Measurements from ENCODE around the gene SECISBP2. TPM values are rescaled to one million over a fixed set of nuclear protein-coding genes. Genes with fewer than 3 reads are reported as not detected.
A peak's percentile ranks its signal among the peaks of the same experiment; 100 is the strongest.

The SECISBP2 gene
- total and polyA plus RNA-seq, 2 donors (not counting 1 experiment from before 2014, with no cell fraction given) = 23.0 to 33.0 TPM

GRCh38 chr9:89328064-89328463 lies 9.8 kb downstream of the SECISBP2 start:
- DNase-seq (ENCODE audit: low read depth in 2 of 2) = peak in 1 of 2 donors; percentile 35
- no peak overlapping the region for H3K4me3 ChIP-seq (replicated peaks in 1 of 4; ENCODE audit: control extremely low read depth in 1 of 4, insufficient read depth in 1 of 4, low read depth in 3 of 4, low read length in 4 of 4)
- no peak overlapping the region for H3K9ac ChIP-seq (ENCODE audit: insufficient read depth, low read length)
- H4K20me1 ChIP-seq (ENCODE audit: control insufficient read depth, extremely low read depth, insufficient read depth, low read length) = no peaks in the 10 kb centered on the region
- H3K27ac ChIP-seq (ENCODE audit: insufficient read depth, low read length) = no peak overlapping the region
- H3K27me3 ChIP-seq (ENCODE audit: control insufficient read depth, insufficient read depth, low read length) = no peaks in the 10 kb centered on the region
- peaks cover 11% of the 10 kb centered on the region for H3K79me2 ChIP-seq (ENCODE audit: control insufficient read depth, insufficient read depth, low read length)
- TF ChIP-seq EZH2 (IDR thresholded peaks at IDR 0.05; ENCODE audit: low read length, missing control alignments) = no peak
- H3K4me2 ChIP-seq (ENCODE audit: extremely low read depth, insufficient read depth, low read length) = no peak overlapping the region
- no peaks in the 10 kb centered on the region for H3K4me1 ChIP-seq (ENCODE audit: control insufficient read depth, extremely low read depth, insufficient read depth, low read length)
- H3K9me3 ChIP-seq (ENCODE audit: control insufficient read depth, insufficient read depth, low read depth, low read length) = no peaks in the 10 kb centered on the region
- no peak overlapping the region for H2AFZ ChIP-seq (ENCODE audit: low read length)
- peaks cover 5% of the 10 kb centered on the region for H3K36me3 ChIP-seq (ENCODE audit: control insufficient read depth, insufficient read depth, low read length)

GRCh38 chr9:89329917-89330316 lies 11.6 kb downstream of the SECISBP2 start:
- Histone ChIP-seq H3K27me3 (ENCODE audit: control insufficient read depth, insufficient read depth, low read length) (no peaks in the 10 kb centered on the region), H3K9ac (ENCODE audit: insufficient read depth, low read length) (no peak overlapping the region), H3K4me2 (ENCODE audit: extremely low read depth, insufficient read depth, low read length) (no peak overlapping the region), H3K9me3 (ENCODE audit: control insufficient read depth, insufficient read depth, low read depth, low read length) (no peaks in the 10 kb centered on the region), H3K4me1 (ENCODE audit: control insufficient read depth, extremely low read depth, insufficient read depth, low read length) (no peaks in the 10 kb centered on the region), H3K36me3 (ENCODE audit: control insufficient read depth, insufficient read depth, low read length) (peaks cover 11% of the 10 kb centered on the region), H3K27ac (ENCODE audit: insufficient read depth, low read length) (no peak overlapping the region), H3K79me2 (ENCODE audit: control insufficient read depth, insufficient read depth, low read length) (peaks cover under 1% of the 10 kb centered on the region), H4K20me1 (ENCODE audit: control insufficient read depth, extremely low read depth, insufficient read depth, low read length) (no peaks in the 10 kb centered on the region), H2AFZ (ENCODE audit: low read length) (no peak overlapping the region), H3K4me3 (replicated peaks in 1 of 4; ENCODE audit: control extremely low read depth in 1 of 4, insufficient read depth in 1 of 4, low read depth in 3 of 4, low read length in 4 of 4) (no peak overlapping the region)
- DNase-seq (ENCODE audit: low read depth in 2 of 2) = no peak
- no peak for TF ChIP-seq EZH2 (IDR thresholded peaks at IDR 0.05; ENCODE audit: low read length, missing control alignments)
- no peak for TF ChIP-seq CTCF (conservative IDR thresholded peaks at IDR 0.05 in 1 of 2, IDR thresholded peaks at IDR 0.05 in 1 of 2; ENCODE audit: low read depth in 1 of 2, low read length in 2 of 2)

- Histone ChIP-seq H3K36me3 (ENCODE audit: control insufficient read depth, insufficient read depth, low read length) (peaks cover 11% of the 10 kb centered on the region), H3K4me2 (ENCODE audit: extremely low read depth, insufficient read depth, low read length) (no peak overlapping the region), H3K9me3 (ENCODE audit: control insufficient read depth, insufficient read depth, low read depth, low read length) (no peaks in the 10 kb centered on the region), H3K4me1 (ENCODE audit: control insufficient read depth, extremely low read depth, insufficient read depth, low read length) (no peaks in the 10 kb centered on the region), H2AFZ (ENCODE audit: low read length) (no peak overlapping the region), H3K27ac (ENCODE audit: insufficient read depth, low read length) (no peak overlapping the region), H3K4me3 (replicated peaks in 1 of 4; ENCODE audit: control extremely low read depth in 1 of 4, insufficient read depth in 1 of 4, low read depth in 3 of 4, low read length in 4 of 4) (no peak overlapping the region), H3K27me3 (ENCODE audit: control insufficient read depth, insufficient read depth, low read length) (no peaks in the 10 kb centered on the region), H3K9ac (ENCODE audit: insufficient read depth, low read length) (no peak overlapping the region), H3K79me2 (ENCODE audit: control insufficient read depth, insufficient read depth, low read length) (no peaks in the 10 kb centered on the region), H4K20me1 (ENCODE audit: control insufficient read depth, extremely low read depth, insufficient read depth, low read length) (no peaks in the 10 kb centered on the region)
- DNase-seq (ENCODE audit: low read depth in 2 of 2) = no peak
- TF ChIP-seq EZH2 (IDR thresholded peaks at IDR 0.05; ENCODE audit: low read length, missing control alignments) (no peak), CTCF (conservative IDR thresholded peaks at IDR 0.05 in 1 of 2, IDR thresholded peaks at IDR 0.05 in 1 of 2; ENCODE audit: low read depth in 1 of 2, low read length in 2 of 2) (no peak)
These were observed 12.2 kb downstream of the SECISBP2 start for GRCh38 chr9:89330513-89330912.

Measured in fibroblast of lung (primary cell).